ENCODE results near the gene CREB3L2. TPM values are rescaled to one million over a fixed set of nuclear protein-coding genes. Genes with fewer than 3 reads are reported as not detected.

Gene CREB3L2
- total RNA-seq, 2 donors from 2014 or later, result 45.8 to 46.0 TPM

DNA sequence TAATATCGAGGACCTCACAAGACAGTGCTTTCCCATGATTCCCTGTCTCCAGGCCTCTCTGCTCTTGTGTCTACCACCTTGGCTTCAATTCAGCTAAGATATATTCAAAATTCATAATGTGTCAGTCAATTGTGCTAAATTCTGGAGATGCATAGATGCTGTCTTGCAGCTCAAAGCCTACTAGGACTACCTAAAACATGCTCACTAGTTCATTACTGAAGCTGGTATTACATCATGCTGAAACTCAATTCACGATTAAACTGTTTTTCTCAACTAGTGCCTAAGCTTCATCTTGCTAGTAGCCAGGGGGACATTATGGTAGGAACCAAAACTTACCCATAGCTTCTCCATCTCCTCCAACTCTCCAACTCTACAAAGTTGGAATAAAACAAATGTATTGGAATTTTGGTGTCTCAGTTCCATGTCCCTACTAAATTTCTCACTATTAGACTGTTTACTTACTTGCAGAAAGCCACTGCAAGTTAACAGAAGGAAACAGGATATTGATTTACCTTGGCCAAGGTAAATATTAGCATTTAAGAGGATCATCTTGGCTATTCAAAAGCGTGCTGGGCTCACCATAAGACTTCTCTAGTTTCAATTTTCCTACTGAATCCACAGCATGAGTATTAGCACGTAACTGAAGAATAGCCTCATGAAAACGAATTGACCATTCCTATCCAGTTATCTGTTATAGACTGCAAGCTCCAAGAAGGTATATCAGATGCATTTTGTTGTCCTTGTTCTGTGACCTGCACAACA, 53.6 kb downstream of the CREB3L2 start:
- intact Hi-C loops (cut with DNase I), result no loop called here
- DNase-seq, result no peak
- TF ChIP-seq, protein P1, sequence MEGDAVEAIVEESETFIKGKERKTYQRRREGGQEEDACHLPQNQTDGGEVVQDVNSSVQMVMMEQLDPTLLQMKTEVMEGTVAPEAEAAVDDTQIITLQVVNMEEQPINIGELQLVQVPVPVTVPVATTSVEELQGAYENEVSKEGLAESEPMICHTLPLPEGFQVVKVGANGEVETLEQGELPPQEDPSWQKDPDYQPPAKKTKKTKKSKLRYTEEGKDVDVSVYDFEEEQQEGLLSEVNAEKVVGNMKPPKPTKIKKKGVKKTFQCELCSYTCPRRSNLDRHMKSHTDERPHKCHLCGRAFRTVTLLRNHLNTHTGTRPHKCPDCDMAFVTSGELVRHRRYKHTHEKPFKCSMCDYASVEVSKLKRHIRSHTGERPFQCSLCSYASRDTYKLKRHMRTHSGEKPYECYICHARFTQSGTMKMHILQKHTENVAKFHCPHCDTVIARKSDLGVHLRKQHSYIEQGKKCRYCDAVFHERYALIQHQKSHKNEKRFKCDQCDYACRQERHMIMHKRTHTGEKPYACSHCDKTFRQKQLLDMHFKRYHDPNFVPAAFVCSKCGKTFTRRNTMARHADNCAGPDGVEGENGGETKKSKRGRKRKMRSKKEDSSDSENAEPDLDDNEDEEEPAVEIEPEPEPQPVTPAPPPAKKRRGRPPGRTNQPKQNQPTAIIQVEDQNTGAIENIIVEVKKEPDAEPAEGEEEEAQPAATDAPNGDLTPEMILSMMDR (IDR thresholded peaks at IDR 0.05), result no peak
- no peaks in the 10 kb centered on the region for H3K27me3 ChIP-seq
- peak overlapping the region; percentile 19 for H3K27ac ChIP-seq
- no peaks in the 10 kb centered on the region for H3K36me3 ChIP-seq
- H3K4me1 ChIP-seq, result peaks cover 12% of the 10 kb centered on the region
- H3K9me3 ChIP-seq, result no peaks in the 10 kb centered on the region
- no peak overlapping the region for H3K4me3 ChIP-seq
- no peak overlapping the region for H3K9ac ChIP-seq (ENCODE audit: low read depth in 2 of 2, low read length in 2 of 2)

DNA sequence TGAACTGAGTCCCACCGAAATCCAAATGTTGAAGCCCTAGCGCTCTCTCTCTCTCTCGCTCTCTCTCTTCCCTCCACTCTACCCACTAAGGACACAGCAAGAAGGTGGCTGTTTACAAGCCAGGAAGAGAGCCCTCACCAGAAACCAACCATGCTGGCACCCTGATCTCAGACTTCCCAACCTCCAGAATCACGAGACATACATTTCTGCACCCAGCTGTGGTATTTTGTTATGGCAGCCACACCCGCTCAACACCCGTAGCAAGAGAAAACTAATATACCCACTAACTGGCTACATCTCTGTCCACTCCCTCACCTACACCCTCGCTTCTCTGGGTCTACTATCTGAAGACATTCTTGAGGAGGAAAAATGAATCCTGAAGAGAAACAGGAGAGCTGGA, 54.8 kb downstream of the CREB3L2 start:
- H3K4me3 ChIP-seq, result no peak overlapping the region
- no peaks in the 10 kb centered on the region for H3K36me3 ChIP-seq
- no peaks in the 10 kb centered on the region for H3K9me3 ChIP-seq
- intact Hi-C loops (cut with DNase I), result no loop called here
- H3K27ac ChIP-seq, result no peak overlapping the region
- H3K9ac ChIP-seq (ENCODE audit: low read depth in 2 of 2, low read length in 2 of 2), result no peak overlapping the region
- no peaks in the 10 kb centered on the region for H3K27me3 ChIP-seq
- TF ChIP-seq, protein P1 (IDR thresholded peaks at IDR 0.05), result no peak
- DNase-seq, result no peak
- peaks cover 16% of the 10 kb centered on the region for H3K4me1 ChIP-seq

DNA sequence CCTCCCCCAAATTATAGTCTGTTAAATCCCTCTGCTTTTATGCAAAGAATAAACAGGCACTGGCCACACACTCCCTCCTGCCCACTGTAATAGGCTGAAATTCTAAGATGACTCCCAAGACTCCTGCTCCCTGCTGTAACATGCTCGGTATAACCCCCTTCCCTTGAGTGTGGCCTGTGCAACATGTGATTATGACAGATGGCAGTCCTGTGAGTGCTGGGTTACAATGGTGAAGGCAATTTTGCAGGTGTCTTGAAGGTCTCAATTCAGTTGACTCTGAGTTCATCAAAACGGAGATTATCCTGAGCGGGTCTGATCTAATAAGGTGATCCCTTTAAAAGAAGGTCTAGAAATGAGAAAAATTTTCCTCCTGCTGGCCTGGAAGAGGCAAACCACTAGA, 55.9 kb downstream of the CREB3L2 start:
- Histone ChIP-seq H3K27me3 (no peaks in the 10 kb centered on the region), H3K27ac (no peak overlapping the region), H3K9ac (ENCODE audit: low read depth in 2 of 2, low read length in 2 of 2) (no peak overlapping the region), H3K4me3 (no peak overlapping the region), H3K4me1 (peaks cover 14% of the 10 kb centered on the region), H3K9me3 (no peaks in the 10 kb centered on the region), H3K36me3 (no peaks in the 10 kb centered on the region)
- intact Hi-C loops (cut with DNase I), result no loop called here
- TF ChIP-seq, protein P1 (IDR thresholded peaks at IDR 0.05), result no peak
- no peak for DNase-seq

DNA sequence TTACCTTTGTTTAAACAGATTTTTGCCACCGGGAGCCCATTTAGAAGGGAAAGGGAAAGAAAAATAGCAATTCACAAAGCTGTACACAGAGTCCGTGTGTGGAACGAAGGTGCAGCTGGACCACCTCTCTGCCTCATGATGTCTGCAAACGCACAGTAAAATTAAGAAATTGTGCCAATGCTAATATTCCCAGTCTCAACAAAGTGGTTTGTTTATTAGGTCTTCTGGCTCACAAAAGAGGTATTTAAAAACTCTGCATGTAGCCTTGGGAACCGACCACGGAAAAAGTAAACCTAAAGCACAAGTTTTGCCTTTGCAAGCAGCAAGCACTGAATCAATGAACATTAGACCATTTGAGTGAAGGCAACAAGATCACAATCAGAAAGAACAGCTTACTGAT, 57.7 kb downstream of the CREB3L2 start:
- Histone ChIP-seq H3K4me3 (no peak overlapping the region), H3K36me3 (no peaks in the 10 kb centered on the region), H3K4me1 (peaks cover 14% of the 10 kb centered on the region), H3K9me3 (no peaks in the 10 kb centered on the region), H3K9ac (ENCODE audit: low read depth in 2 of 2, low read length in 2 of 2) (no peak overlapping the region), H3K27me3 (no peaks in the 10 kb centered on the region), H3K27ac (peak overlapping the region; percentile 45)
- TF ChIP-seq, protein P1 (IDR thresholded peaks at IDR 0.05), result no peak
- intact Hi-C loops (cut with DNase I), result no loop called here
- DNase-seq, result no peak

DNA sequence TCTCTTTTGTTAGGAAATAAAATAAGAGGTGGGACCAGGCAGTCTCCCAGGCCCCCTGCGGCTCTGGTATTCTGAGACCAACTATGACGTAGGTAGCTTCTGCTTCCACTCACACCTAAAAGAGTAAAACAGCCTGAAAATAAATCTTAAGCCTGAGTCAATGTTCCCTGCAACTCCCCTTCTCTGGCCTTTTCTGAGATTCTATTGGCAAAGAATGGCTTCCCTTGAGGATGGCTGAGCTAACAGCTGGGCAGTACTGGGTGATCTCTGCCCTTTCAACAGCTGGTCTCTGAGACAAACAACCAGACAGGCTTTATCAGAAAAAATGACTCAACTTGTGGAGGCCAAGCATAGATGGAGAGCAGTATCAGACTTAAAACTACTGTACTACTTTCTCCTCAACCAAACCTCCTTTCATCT, 58.7 kb downstream of the CREB3L2 start:
- DNase-seq, result no peak
- H3K27ac ChIP-seq, result peak overlapping the region; percentile 15
- no peaks in the 10 kb centered on the region for H3K36me3 ChIP-seq
- peaks cover 13% of the 10 kb centered on the region for H3K4me1 ChIP-seq
- no peak overlapping the region for H3K9ac ChIP-seq (ENCODE audit: low read depth in 2 of 2, low read length in 2 of 2)
- intact Hi-C loops (cut with DNase I), result no loop called here
- TF ChIP-seq, protein P1 (IDR thresholded peaks at IDR 0.05), result no peak
- H3K4me3 ChIP-seq, result no peak overlapping the region
- H3K27me3 ChIP-seq, result no peaks in the 10 kb centered on the region
- no peaks in the 10 kb centered on the region for H3K9me3 ChIP-seq

All from colonic mucosa (tissue), 4 donors.